Ureter (tissue), 1 donor: ENCODE results near the gene DGKZ. TPM values are rescaled to one million over a fixed set of nuclear protein-coding genes. Genes with fewer than 3 reads are reported as not detected.

Experiments
- DNase-seq: peaks from one replicate; pipeline ENCODE4 v3.0.0-alpha.2; 2020; ENCODE audit warnings: low spot score
- total RNA-seq: library from RNA; stranded (reverse); gene quantifications from one replicate; pipeline ENCODE4 v1.2.4, GENCODE V29; 2023
- donor health status: DM: yes; HTN: yes; CAD: no.

The DGKZ gene
- total RNA-seq, 1 donor from 2014 or later = 76.3 TPM

- DNase-seq = no peak
Observed at GRCh38 chr11:46326813-46327416, 20.3 kb upstream of the DGKZ start.

- no peak for DNase-seq
Observed at GRCh38 chr11:46327829-46328228, 19.4 kb upstream of the DGKZ start.

GRCh38 chr11:46330154-46330553 is 17.1 kb upstream of the DGKZ start:
- DNase-seq = no peak

GRCh38 chr11:46330563-46331281 is 16.5 kb upstream of the DGKZ start:
- DNase-seq = no peak

GRCh38 chr11:46331282-46331984 is 15.8 kb upstream of the DGKZ start:
- DNase-seq = no peak

- no peak for DNase-seq
Observed at GRCh38 chr11:46332093-46332567, 15.1 kb upstream of the DGKZ start.

- DNase-seq = no peak
Observed at GRCh38 chr11:46332568-46333393, 14.5 kb upstream of the DGKZ start.

- DNase-seq = no peak
Observed at GRCh38 chr11:46333394-46333947, 13.8 kb upstream of the DGKZ start.

- DNase-seq = no peak
Observed at GRCh38 chr11:46334211-46334610, 13.1 kb upstream of the DGKZ start.

- no peak for DNase-seq
Observed at GRCh38 chr11:46335271-46335670, 12.0 kb upstream of the DGKZ start.

- no peak for DNase-seq
Observed at GRCh38 chr11:46335890-46336562, 11.2 kb upstream of the DGKZ start.

GRCh38 chr11:46336563-46337180 is 10.6 kb upstream of the DGKZ start:
- DNase-seq = no peak

GRCh38 chr11:46337626-46338345 is 9.5 kb upstream of the DGKZ start:
- DNase-seq = no peak

GRCh38 chr11:46338636-46338987 is 8.7 kb upstream of the DGKZ start:
- DNase-seq = no peak

GRCh38 chr11:46338988-46339666 is 8.1 kb upstream of the DGKZ start:
- no peak for DNase-seq

- DNase-seq = no peak
Observed at GRCh38 chr11:46339816-46340215, 7.4 kb upstream of the DGKZ start.

GRCh38 chr11:46341454-46341853 is 5.8 kb upstream of the DGKZ start:
- no peak for DNase-seq

- no peak for DNase-seq
Observed at GRCh38 chr11:46342239-46342638, 5.0 kb upstream of the DGKZ start.

- no peak for DNase-seq
Observed at GRCh38 chr11:46343520-46343919, 3.7 kb upstream of the DGKZ start.
